Erythroblast (primary cell): ENCODE results near the gene TRIM63.
A peak's percentile ranks its signal among the peaks of the same experiment; 100 is the strongest.
"Not testable (repeated sequence)": the region's sequence is repeated elsewhere in the genome, so short reads cannot be mapped to it uniquely, and the experiment has no call there.

Experiments
- DNase-seq, 2 experiments: peaks; one replicate each; lab custom pipeline; 2025; lab: John Stamatoyannopoulos, UW
- GATA1 ChIP-seq: IDR thresholded peaks from 2 replicates; pipeline ENCODE4 v1.6.1; 2011; ENCODE audit warnings: low read depth, mild to moderate bottlenecking, control low read depth, low read length, moderate library complexity
- POLR2A ChIP-seq: IDR thresholded peaks from 2 replicates; pipeline ENCODE4 v1.6.1; 2011; ENCODE audit warnings: mild to moderate bottlenecking, low read length

Gene TRIM63

DNA sequence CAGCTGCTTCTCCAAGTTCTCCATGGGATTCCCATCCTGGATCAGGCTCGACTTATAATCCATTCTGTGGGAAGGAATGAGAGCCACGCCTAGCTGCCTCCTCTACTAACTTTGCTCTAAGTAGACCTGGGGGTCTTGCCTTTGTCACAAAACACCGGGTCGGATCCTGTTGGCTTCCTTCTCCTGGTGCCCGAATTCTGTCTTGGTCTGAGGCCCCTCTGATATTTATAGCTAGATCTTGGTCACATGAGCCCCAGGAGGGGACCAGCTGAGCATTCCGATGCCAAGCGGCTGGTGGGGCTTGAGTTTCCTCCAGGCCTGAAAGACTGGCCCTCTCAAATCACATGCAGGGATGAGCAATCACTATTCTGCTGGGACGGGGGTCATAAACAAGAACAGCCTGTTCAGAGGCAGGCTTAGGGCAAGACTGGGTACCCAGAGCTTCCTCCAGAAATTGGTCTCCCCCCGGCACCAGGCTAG, at the start of gene TRIM63:
TRIM63 (minus strand) TSS at position 199 of the 480 bp plus-strand sequence; CDS start at position 63, 136 bp downstream.
- TF ChIP-seq GATA1 (no peak), POLR2A (no peak)
- DNase-seq = no peak

DNA sequence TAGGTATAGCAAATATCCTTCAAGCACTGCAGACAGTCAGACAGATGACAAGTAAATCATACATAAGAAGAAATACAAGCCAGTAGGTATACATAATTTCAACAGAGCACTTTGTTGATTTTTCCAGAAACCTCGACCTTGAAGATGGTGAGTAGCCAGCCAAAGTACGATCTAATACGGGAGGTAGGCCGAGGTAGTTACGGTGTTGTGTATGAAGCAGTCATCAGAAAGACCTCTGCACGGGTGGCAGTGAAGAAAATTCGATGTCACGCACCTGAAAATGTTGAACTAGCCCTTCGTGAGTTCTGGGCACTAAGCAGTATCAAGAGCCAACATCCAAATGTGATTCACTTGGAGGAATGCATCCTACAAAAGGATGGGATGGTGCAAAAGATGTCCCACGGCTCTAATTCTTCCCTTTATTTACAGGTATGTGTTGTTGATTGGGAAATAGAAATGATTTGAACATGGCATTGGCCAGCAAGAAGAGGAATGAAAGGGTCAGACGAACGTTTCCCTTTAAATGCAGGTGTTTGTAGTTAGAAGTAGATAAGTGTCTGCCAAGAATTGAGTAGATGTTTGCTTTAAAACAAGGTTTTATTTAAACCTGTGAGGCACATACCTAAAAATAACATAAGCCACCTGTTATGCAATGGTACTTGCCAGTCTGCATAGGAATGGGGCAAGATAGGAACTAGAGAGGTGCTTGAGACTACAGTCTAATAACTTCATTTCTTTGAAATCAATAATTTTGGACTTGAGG, 46.9 kb upstream of the TRIM63 start:
- TF ChIP-seq GATA1 = no peak
- TF ChIP-seq POLR2A = no peak
- DNase-seq = peak in 1 of 2 experiments; percentile 24

- TF ChIP-seq POLR2A = no peak
- TF ChIP-seq GATA1 = no peak
- no peak for DNase-seq
Measured at GRCh38 chr1:26112407-26112775, 45.0 kb upstream of the TRIM63 start.

- peak; percentile 98 to 99 for DNase-seq
- TF ChIP-seq POLR2A (peak; percentile 94), GATA1 (no peak)
Measured at GRCh38 chr1:26111530-26112406, 44.3 kb upstream of the TRIM63 start, which contains the start of gene PDIK1L. Gene PDIK1L (plus strand): TSS chr1:26111824. CDS start chr1:26114309, 2,485 bp downstream.

DNA sequence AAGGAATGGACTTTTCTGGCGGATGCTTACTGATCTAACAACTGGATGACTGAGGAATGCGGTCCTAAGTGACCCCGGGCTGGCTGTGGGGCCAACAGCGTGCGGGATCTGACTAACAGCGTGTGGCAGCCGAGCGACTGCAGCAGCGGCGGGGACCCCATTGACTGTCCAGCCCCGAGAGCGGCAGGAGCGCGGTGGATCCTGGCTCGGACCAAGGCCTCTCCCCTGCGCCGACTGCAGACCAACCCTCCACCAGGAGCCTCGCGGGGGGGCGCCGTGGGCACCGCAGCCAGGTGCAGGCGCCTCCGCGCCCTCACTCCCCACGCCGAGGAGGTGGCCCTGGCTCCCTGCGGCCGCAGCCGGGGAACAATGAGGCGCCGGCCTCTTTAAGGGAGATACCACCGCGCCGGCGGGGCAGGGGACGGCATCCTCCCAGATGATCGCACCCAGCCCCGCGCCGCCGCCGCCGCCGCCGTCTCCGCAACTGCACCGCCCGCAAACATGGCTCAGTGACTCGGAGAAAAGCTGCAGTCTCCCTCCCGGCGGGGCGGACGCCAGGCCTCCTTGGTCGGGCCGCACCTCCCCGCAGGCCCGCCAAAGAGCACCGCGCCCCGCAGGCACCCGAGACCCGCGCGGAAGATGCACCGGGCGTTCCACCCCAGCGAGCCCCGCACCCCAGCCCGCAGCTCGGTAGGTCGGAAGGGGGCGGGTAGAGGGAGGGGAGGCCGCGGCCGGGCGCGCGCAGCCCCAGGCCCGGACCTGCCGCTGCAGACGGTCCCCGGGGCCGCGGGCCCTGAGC, 43.5 kb upstream of the TRIM63 start:
- no peak for TF ChIP-seq GATA1
- TF ChIP-seq POLR2A = peak; percentile 58
- peak; percentile 90 to 93 for DNase-seq

GRCh38 chr1:26109229-26110164, 42.1 kb upstream of the TRIM63 start:
- TF ChIP-seq GATA1 (no peak), POLR2A (no peak)
- peak in 1 of 2 experiments; percentile 49 for DNase-seq

DNA sequence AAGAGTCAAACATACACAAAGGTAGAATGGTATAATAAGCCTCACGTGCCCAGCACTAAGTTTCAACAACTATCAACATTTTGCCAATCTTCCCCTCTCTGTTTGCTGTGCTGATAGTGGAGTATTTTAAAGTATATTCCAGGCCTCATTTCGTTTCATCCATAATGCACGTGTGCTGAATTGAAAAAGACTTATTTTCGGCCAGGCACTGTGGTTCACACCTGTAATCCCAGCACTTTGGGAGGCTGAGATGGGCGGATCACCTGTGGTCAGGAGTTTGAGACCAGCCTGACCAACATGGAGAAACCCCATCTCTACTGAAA, 37.8 kb upstream of the TRIM63 start:
- not testable (repeated sequence) for DNase-seq

DNA sequence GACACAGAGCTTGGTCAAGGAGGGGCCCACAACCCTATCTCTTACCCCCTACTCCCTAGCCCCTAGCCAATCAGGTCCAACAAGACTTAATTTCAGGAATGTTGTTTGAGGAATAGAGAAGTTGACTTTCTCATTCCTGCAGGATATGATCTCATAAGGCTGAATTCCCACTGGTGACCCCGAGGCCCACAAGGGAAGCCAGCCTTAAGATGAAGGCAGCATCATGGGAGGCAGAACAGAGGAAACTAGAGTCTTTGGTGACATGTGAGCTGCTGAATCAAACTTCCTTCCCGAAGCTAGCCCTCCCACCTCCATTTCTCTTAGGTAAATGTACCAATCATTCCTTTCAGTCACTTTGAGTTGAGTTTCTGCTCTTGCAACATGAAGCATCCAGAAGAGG, 35.1 kb upstream of the TRIM63 start:
- TF ChIP-seq GATA1 = no peak
- TF ChIP-seq POLR2A = no peak
- no peak for DNase-seq

GRCh38 chr1:26102119-26102518, 34.7 kb upstream of the TRIM63 start:
- DNase-seq = no peak
- TF ChIP-seq GATA1 = no peak
- no peak for TF ChIP-seq POLR2A

DNA sequence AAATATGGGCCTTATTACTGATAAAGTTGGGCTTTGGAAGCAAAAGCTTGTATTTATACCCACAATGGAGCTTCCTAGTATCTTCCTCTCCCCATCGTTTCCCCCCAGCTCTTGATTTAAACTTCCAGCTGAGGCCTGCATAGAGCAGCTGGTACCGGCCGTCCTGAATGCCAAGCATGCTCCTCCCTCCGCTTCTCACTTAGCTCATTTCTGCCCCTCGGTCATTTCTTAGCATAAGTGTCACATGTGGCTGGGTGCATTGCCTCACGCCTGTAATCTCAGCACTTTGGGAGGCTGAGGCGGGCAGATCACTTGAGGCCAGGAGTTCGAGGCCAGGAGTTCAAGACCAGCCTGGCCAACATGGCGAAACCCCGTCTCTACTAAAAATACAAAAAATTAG, 32.8 kb upstream of the TRIM63 start:
- not testable (repeated sequence) for DNase-seq

DNA sequence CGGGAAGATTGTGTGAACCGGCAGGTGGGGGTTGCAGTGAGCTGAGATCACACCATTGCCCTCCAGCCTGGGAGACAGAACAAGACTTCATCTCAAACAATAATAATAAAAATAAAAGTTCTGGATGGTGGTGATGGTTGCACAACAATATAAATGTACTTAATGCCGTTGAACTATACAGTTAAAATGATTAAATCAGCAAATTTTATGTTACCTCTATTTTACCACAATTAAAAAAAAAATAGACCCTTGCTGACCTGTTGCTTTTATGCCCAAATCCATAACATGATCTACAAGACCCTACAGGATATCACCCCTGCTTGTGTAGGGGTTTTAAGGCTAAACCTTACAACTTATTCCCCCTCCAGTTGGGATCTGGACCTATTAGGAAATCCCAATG, 32.4 kb upstream of the TRIM63 start:
- DNase-seq = no peak
- TF ChIP-seq GATA1 (no peak), POLR2A (no peak)

DNA sequence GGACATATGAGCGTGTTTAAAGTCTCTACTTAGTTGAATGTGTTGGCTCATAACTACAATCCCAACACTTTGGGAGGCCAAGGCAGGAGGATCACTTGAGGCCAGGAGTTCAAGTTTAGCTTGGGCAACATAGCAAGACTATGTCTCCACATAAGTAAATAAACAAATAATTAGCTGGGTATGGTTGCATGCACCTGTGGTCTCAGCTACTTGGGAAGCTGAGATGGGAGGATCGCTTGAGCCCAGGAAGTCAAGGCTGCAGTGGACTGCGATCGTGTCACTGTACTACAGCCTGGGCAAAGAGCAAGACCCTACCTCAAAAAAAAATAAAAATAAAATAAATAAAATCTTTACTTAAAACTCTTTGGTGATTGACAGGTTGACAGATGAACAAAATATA, 31.2 kb upstream of the TRIM63 start:
- no peak for DNase-seq
- TF ChIP-seq GATA1 (no peak), POLR2A (no peak)

- no peak for TF ChIP-seq GATA1
- TF ChIP-seq POLR2A = no peak
- no peak for DNase-seq
Measured at GRCh38 chr1:26097696-26098095, 30.3 kb upstream of the TRIM63 start.
